ENCODE measurements around the gene KCNK6. TPM values are rescaled to one million over a fixed set of nuclear protein-coding genes. Genes with fewer than 3 reads are reported as not detected.

Gene KCNK6
- polyA plus RNA-seq, 1 donor = 4.7 TPM

DNA sequence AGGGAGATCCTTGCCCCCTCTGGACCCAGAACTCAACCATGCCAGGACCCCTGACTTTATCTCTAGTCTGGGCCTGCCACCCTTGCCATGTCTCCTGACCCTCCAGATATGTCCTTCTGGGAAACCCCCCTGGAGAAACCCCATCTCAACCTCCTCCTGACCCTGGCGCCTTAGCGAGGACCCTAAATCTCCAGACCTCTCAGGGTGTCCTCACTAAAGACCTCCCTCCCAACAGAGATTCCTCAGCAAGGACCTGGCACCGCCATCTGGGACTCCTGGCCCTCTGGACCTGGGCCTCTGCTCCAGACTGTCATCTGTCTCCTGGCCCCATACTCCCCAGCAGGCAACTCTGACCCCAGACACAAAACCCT, 1.3 kb downstream of the KCNK6 start:
- no peaks in the 10 kb centered on the region for H3K9me3 ChIP-seq (ENCODE audit: control insufficient read depth, low read depth, low read length)
- DNase-seq = no peak
- WGBS (ENCODE audit: insufficient coverage, low lambda C conversion rate) = no CpG with 5 or more reads among the region's 3 CpGs
- H3K4me1 ChIP-seq (ENCODE audit: control insufficient read depth, insufficient read depth, low read length) = peaks cover 13% of the 10 kb centered on the region
- H3K27me3 ChIP-seq (ENCODE audit: control insufficient read depth, insufficient read depth, low read length) = peaks cover 34% of the 10 kb centered on the region
- peak overlapping the region; percentile 3 for H3K4me3 ChIP-seq (ENCODE audit: low read length)
- H3K27ac ChIP-seq (ENCODE audit: low read length) = no peak overlapping the region
- no peaks in the 10 kb centered on the region for H3K36me3 ChIP-seq (ENCODE audit: control insufficient read depth, insufficient read depth, low read length)

DNA sequence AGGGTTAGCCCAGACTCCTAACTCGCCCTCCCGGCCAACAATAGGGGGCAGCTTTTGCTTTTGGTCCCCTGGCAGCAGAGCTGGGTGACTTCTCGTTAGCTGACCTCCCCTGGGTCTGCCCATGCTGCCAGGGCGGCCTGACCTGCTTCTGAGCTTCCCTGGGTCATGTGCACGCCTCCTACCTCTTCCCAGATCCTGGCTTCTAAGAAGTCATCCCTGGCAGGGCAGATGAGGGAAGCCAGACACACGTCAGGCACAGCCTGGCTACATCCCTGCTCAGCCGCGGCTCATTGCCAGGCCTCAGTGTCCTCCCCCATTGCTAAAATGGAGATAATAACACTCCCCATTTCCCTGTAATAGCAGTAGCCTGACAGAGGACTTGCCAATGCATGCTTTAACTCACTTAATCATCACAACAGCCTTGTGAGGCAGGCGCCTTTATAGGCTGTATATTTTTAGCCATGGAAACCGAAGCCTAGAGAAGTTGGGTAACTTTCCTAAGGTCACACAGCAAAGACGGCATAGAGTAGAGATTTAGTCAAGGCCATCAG, 2.1 kb downstream of the KCNK6 start:
- H3K4me1 ChIP-seq (ENCODE audit: control insufficient read depth, insufficient read depth, low read length) = peaks cover 10% of the 10 kb centered on the region
- no CpG with 5 or more reads among the region's 11 CpGs for WGBS (ENCODE audit: insufficient coverage, low lambda C conversion rate)
- H3K36me3 ChIP-seq (ENCODE audit: control insufficient read depth, insufficient read depth, low read length) = no peaks in the 10 kb centered on the region
- no peak overlapping the region for H3K4me3 ChIP-seq (ENCODE audit: low read length)
- H3K27me3 ChIP-seq (ENCODE audit: control insufficient read depth, insufficient read depth, low read length) = peaks cover 34% of the 10 kb centered on the region
- peak in 1 of 2 donors; percentile 22 for DNase-seq
- no peak overlapping the region for H3K27ac ChIP-seq (ENCODE audit: low read length)
- H3K9me3 ChIP-seq (ENCODE audit: control insufficient read depth, low read depth, low read length) = no peaks in the 10 kb centered on the region

DNA sequence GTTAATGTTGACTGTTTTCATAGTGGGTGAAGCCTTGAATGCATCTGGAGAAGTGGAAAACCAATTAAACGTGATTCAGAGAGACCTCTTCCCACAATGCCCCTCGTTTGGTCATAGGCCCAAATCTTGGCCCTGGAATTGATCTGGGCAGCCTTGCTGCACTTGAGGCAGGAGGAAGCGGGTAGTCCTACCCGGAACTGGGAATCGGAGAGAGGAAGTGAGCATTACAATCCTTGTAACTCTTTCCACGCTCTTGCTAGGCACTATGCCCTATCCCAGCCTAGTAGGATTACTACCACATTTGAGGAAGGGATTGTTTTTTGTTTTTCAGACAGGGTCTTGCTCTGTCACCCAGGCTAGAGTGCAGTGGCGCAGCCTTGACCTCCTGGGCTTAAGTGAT, 3.6 kb downstream of the KCNK6 start:
- H3K27me3 ChIP-seq (ENCODE audit: control insufficient read depth, insufficient read depth, low read length) = peaks cover 30% of the 10 kb centered on the region
- H3K4me1 ChIP-seq (ENCODE audit: control insufficient read depth, insufficient read depth, low read length) = peaks cover 10% of the 10 kb centered on the region
- no peak overlapping the region for H3K4me3 ChIP-seq (ENCODE audit: low read length)
- no peaks in the 10 kb centered on the region for H3K36me3 ChIP-seq (ENCODE audit: control insufficient read depth, insufficient read depth, low read length)
- no peak overlapping the region for H3K27ac ChIP-seq (ENCODE audit: low read length)
- H3K9me3 ChIP-seq (ENCODE audit: control insufficient read depth, low read depth, low read length) = no peaks in the 10 kb centered on the region
- DNase-seq = no peak
- no CpG with 5 or more reads among the region's 7 CpGs for WGBS (ENCODE audit: insufficient coverage, low lambda C conversion rate)

DNA sequence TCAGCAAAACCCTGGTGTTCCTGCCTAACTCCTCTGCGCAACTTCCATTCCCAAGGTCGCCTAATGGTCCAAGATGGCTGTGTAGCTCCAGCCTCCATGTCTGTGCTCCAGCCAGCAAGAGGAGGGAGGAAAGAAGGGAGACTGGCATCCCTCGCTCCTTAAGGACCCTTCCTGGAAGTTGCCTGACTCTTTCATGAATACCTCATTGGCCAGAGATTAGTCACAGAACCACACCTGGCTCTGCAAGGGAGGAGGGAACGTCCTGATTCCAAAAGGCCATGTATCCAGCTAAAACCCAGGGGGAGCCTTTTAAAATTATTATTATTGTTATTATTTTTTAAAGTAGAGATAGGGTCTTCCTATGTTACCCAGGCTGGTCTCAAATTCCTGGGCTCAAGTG, 4.8 kb downstream of the KCNK6 start:
- Histone ChIP-seq H3K27ac (ENCODE audit: low read length) (no peak overlapping the region), H3K4me1 (ENCODE audit: control insufficient read depth, insufficient read depth, low read length) (peaks cover 7% of the 10 kb centered on the region), H3K9me3 (ENCODE audit: control insufficient read depth, low read depth, low read length) (no peaks in the 10 kb centered on the region), H3K27me3 (ENCODE audit: control insufficient read depth, insufficient read depth, low read length) (peaks cover 19% of the 10 kb centered on the region), H3K4me3 (ENCODE audit: low read length) (no peak overlapping the region), H3K36me3 (ENCODE audit: control insufficient read depth, insufficient read depth, low read length) (no peaks in the 10 kb centered on the region)
- DNase-seq = no peak
- no CpG with 5 or more reads among the region's 4 CpGs for WGBS (ENCODE audit: insufficient coverage, low lambda C conversion rate)

DNA sequence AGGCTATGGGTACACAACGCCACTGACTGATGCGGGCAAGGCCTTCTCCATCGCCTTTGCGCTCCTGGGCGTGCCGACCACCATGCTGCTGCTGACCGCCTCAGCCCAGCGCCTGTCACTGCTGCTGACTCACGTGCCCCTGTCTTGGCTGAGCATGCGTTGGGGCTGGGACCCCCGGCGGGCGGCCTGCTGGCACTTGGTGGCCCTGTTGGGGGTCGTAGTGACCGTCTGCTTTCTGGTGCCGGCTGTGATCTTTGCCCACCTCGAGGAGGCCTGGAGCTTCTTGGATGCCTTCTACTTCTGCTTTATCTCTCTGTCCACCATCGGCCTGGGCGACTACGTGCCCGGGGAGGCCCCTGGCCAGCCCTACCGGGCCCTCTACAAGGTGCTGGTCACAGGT, 6.9 kb downstream of the KCNK6 start:
- DNase-seq = no peak
- Histone ChIP-seq H3K36me3 (ENCODE audit: control insufficient read depth, insufficient read depth, low read length) (no peaks in the 10 kb centered on the region), H3K27ac (ENCODE audit: low read length) (no peak overlapping the region), H3K4me1 (ENCODE audit: control insufficient read depth, insufficient read depth, low read length) (no peaks in the 10 kb centered on the region), H3K27me3 (ENCODE audit: control insufficient read depth, insufficient read depth, low read length) (peaks cover 3% of the 10 kb centered on the region), H3K4me3 (ENCODE audit: low read length) (no peak overlapping the region), H3K9me3 (ENCODE audit: control insufficient read depth, low read depth, low read length) (no peaks in the 10 kb centered on the region)
- WGBS (ENCODE audit: insufficient coverage, low lambda C conversion rate) = no CpG with 5 or more reads among the region's 22 CpGs

DNA sequence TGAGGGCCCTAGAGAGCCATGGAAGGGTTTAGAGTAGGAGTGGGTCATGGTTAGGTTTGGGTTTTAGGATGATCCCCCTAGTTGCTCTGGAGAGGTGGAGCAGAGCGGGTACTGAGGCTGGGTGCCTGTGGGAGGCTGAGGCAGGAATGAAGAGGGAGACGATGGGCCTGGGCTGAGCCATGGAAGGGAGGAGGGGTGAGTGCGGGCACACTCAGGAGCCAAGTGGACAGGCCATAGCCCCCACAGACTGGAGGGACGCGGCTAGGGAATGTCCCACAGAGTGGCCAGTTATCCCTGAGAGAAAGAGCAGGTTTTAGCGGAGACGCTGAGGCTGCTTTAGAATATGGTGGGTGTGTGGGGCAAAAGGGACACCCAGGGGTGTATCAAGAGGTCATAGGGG, 10.0 kb downstream of the KCNK6 start:
- 80% methylated on average over 2 of the region's 7 CpGs for WGBS (ENCODE audit: insufficient coverage, low lambda C conversion rate)
- no peaks in the 10 kb centered on the region for H3K4me1 ChIP-seq (ENCODE audit: control insufficient read depth, insufficient read depth, low read length)
- H3K27ac ChIP-seq (ENCODE audit: low read length) = no peak overlapping the region
- no peaks in the 10 kb centered on the region for H3K36me3 ChIP-seq (ENCODE audit: control insufficient read depth, insufficient read depth, low read length)
- H3K27me3 ChIP-seq (ENCODE audit: control insufficient read depth, insufficient read depth, low read length) = no peaks in the 10 kb centered on the region
- DNase-seq = no peak
- H3K4me3 ChIP-seq (ENCODE audit: low read length) = no peak overlapping the region
- H3K9me3 ChIP-seq (ENCODE audit: control insufficient read depth, low read depth, low read length) = no peaks in the 10 kb centered on the region

DNA sequence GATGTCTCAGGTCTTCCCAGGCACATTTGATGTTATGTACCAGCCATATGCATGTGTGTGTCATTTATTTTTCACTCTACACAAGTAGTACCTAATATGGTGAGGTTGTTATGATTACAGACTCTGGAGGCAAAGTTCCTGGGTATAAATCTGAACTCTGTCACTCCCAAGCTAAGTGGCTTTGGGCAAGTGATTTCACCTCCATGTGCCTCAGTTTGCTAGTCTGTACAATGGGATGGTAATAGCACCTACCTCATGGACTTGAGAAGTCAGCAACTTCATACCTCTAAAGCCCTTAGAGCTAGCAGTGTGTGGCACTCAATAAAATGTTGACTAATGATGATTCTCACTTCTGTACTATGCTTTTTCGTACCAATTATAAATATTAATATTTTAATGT, 12.1 kb downstream of the KCNK6 start:
- H3K4me3 ChIP-seq (ENCODE audit: low read length) = no peak overlapping the region
- no peak for DNase-seq
- H3K36me3 ChIP-seq (ENCODE audit: control insufficient read depth, insufficient read depth, low read length) = no peaks in the 10 kb centered on the region
- H3K4me1 ChIP-seq (ENCODE audit: control insufficient read depth, insufficient read depth, low read length) = no peaks in the 10 kb centered on the region
- H3K27ac ChIP-seq (ENCODE audit: low read length) = no peak overlapping the region
- H3K27me3 ChIP-seq (ENCODE audit: control insufficient read depth, insufficient read depth, low read length) = no peaks in the 10 kb centered on the region
- no peaks in the 10 kb centered on the region for H3K9me3 ChIP-seq (ENCODE audit: control insufficient read depth, low read depth, low read length)
- no CpG with 5 or more reads among the region's 1 CpG for WGBS (ENCODE audit: insufficient coverage, low lambda C conversion rate)

DNA sequence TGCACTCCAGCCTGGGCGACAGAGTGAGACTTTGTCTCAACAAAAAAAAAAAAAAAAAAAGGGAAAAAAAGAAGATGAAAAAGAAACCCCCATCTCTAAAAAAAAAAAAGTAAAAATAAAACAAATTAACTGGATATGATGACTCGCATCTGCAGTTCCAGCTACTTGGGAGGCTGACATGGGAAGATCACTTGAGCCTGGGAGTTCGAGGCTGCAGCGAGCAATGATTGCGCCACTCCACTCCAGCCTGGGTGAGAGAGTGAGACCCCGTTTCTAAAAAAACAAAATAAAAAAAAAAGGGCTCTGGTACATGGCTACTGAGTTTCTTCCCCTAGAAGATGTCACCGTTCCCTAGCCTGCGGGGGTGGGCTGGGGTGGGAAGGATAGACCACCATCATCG, 13.6 kb downstream of the KCNK6 start:
- no peak overlapping the region for H3K4me3 ChIP-seq (ENCODE audit: low read length)
- no CpG with 5 or more reads among the region's 9 CpGs for WGBS (ENCODE audit: insufficient coverage, low lambda C conversion rate)
- H3K4me1 ChIP-seq (ENCODE audit: control insufficient read depth, insufficient read depth, low read length) = peaks cover 4% of the 10 kb centered on the region
- H3K36me3 ChIP-seq (ENCODE audit: control insufficient read depth, insufficient read depth, low read length) = no peaks in the 10 kb centered on the region
- H3K27ac ChIP-seq (ENCODE audit: low read length) = no peak overlapping the region
- H3K9me3 ChIP-seq (ENCODE audit: control insufficient read depth, low read depth, low read length) = no peaks in the 10 kb centered on the region
- no peak for DNase-seq
- H3K27me3 ChIP-seq (ENCODE audit: control insufficient read depth, insufficient read depth, low read length) = no peaks in the 10 kb centered on the region

DNA sequence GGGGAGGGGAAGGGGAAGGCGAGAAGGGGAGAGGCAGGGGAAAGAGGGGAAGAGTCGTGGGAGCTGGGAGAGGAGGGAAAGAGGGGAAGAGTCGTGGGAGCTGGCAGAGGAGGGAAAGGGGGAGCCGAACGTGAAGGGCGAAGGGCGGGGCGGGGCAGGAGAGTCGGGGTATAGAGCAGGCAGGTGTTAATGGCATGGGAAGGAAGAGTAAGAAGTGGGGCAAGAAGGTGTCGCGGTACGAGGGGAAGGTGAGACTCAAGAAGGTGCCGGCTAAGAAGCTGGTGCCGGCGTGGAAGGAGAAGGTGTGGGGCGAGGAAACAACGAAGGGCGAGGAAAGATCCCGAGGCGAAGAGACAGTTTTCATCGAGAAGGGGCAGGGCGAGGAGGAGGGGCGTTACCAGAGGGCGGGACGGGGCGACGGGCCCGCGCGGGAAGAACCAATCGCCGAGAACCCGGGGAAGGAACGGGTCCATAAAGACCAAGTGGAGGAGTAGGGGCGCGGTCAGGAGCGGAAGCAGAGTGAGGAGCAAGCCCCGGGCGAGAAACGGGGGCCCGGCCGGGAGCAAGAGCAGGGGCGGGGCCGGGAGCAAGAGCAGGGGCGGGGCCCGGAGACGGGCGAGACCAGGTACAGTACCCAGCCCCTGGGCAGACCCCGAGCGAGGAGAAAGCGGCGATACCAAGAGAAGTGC, 16.4 kb downstream of the KCNK6 start:
- 0% methylated on average over 1 of the region's 52 CpGs for WGBS (ENCODE audit: insufficient coverage, low lambda C conversion rate)
- Histone ChIP-seq H3K9me3 (ENCODE audit: control insufficient read depth, low read depth, low read length) (no peaks in the 10 kb centered on the region), H3K27ac (ENCODE audit: low read length) (peak overlapping the region; percentile 98)

DNA sequence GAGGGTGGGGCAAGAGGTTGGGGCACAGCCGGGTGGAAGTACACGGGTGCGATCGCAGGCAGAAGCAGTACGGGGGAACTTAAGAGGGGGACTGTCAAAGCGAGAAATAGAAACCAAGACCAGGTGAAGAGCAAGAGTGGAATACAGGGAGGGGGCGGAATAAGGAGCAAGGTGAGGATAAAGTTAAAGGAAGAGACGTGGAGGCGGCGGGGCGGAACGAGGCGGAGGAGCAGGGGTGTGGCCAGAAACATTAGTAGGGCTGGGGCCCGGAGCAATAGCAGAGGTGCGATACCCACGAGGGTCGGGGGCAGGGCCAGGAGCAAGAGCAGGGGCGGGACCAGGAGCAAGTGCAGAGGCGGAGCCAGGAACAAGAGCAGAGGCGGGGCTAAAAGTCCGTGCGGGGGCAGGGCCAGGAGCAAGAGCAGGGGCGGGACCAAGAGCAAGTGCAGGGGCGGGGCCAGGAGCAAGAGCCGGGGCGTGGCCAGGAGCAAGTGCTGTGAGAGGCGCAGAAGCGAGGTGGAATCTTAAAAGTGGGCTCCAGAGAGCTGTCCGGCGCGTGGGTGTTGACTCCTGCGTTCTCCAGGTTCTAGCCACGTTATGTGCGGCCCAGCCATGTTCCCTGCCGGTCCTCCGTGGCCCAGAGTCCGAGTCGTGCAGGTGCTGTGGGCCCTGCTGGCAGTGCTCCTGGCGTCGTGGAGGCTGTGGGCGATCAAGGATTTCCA, 17.2 kb downstream of the KCNK6 start:
- no peaks in the 10 kb centered on the region for H3K36me3 ChIP-seq (ENCODE audit: control insufficient read depth, insufficient read depth, low read length)
- no peaks in the 10 kb centered on the region for H3K9me3 ChIP-seq (ENCODE audit: control insufficient read depth, low read depth, low read length)
- peak overlapping the region; percentile 98 for H3K27ac ChIP-seq (ENCODE audit: low read length)
- peaks cover 10% of the 10 kb centered on the region for H3K4me1 ChIP-seq (ENCODE audit: control insufficient read depth, insufficient read depth, low read length)
- peak overlapping the region; percentile 70 for H3K4me3 ChIP-seq (ENCODE audit: low read length)
- H3K27me3 ChIP-seq (ENCODE audit: control insufficient read depth, insufficient read depth, low read length) = no peaks in the 10 kb centered on the region
- DNase-seq = peak; percentile 97 to 98
- WGBS (ENCODE audit: insufficient coverage, low lambda C conversion rate) = 0% methylated on average over 4 of the region's 41 CpGs

More for the DNA sequence above, 16.4 kb downstream of the KCNK6 start:
- Histone ChIP-seq H3K27me3 (ENCODE audit: control insufficient read depth, insufficient read depth, low read length) (no peaks in the 10 kb centered on the region), H3K4me3 (ENCODE audit: low read length) (peak overlapping the region; percentile 70), H3K4me1 (ENCODE audit: control insufficient read depth, insufficient read depth, low read length) (peaks cover 10% of the 10 kb centered on the region), H3K36me3 (ENCODE audit: control insufficient read depth, insufficient read depth, low read length) (no peaks in the 10 kb centered on the region)
- DNase-seq = peak; percentile 96 to 98
